ENCODE results near the gene HIPK2. TPM values are rescaled to one million over a fixed set of nuclear protein-coding genes. Genes with fewer than 3 reads are reported as not detected.

Gene HIPK2
- polyA plus RNA-seq, 2 of the 4 experiments (the other 2 are of a cell fraction), result 11.3 to 12.1 TPM

GRCh38 chr7:139588632-139589031 is 189.2 kb downstream of the HIPK2 start (continued):
- TF ChIP-seq RAD21 (conservative IDR thresholded peaks at IDR 0.05 in 1 of 2, IDR thresholded peaks at IDR 0.05 in 1 of 2) (no peak), RCOR1 (IDR thresholded peaks at IDR 0.05; ENCODE audit: low read depth, low read length) (no peak), ZFP36 (IDR thresholded peaks at IDR 0.05; ENCODE audit: borderline replicate concordance, partially characterized antibody) (no peak), NPAS2 (CRISPR knock-in tag; IDR thresholded peaks at IDR 0.05; ENCODE audit: borderline replicate concordance) (no peak), NR3C1 (IDR thresholded peaks at IDR 0.05) (no peak), HOXA7 (CRISPR knock-in tag; IDR thresholded peaks at IDR 0.05) (no peak)
- TF ChIP-seq, protein P1, sequence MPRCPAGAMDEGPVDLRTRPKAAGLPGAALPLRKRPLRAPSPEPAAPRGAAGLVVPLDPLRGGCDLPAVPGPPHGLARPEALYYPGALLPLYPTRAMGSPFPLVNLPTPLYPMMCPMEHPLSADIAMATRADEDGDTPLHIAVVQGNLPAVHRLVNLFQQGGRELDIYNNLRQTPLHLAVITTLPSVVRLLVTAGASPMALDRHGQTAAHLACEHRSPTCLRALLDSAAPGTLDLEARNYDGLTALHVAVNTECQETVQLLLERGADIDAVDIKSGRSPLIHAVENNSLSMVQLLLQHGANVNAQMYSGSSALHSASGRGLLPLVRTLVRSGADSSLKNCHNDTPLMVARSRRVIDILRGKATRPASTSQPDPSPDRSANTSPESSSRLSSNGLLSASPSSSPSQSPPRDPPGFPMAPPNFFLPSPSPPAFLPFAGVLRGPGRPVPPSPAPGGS (IDR thresholded peaks at IDR 0.05), result no peak
- TF ChIP-seq, protein P2, sequence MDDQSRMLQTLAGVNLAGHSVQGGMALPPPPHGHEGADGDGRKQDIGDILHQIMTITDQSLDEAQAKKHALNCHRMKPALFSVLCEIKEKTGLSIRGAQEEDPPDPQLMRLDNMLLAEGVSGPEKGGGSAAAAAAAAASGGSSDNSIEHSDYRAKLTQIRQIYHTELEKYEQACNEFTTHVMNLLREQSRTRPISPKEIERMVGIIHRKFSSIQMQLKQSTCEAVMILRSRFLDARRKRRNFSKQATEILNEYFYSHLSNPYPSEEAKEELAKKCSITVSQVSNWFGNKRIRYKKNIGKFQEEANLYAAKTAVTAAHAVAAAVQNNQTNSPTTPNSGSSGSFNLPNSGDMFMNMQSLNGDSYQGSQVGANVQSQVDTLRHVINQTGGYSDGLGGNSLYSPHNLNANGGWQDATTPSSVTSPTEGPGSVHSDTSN (IDR thresholded peaks at IDR 0.05), result no peak

DNA sequence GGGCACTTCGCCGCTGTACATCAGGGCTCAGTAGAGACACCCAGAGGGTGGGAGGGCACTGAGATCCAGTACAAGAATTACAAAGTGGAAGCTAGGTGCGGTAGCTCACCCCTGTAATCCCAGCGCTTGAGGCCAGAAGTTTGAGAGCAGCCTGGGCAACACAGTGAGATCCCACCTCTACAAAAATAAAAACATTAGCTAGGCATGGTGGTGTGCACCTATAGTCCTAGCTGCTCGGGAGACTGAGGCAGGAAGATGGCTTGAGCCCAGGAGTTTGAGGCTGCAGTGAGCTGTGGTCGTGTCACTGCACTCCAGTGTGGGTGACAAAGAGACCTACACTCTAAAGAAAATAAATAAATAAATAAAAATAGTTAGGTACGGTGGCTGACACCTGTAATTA is 190.3 kb downstream of the HIPK2 start:
- POLR2A ChIA-PET, result no interaction called here
- WGBS (ENCODE audit: missing lambda C conversion rate), result 91% methylated on average over 7 of the region's 7 CpGs
- CTCF ChIA-PET, result interaction anchor here (0.7 to 7.9 kb wide), 3 partner anchors 12 to 67 kb away, joined by 3 to 76 read pairs (median 5); no protein-coding TSS in a partner anchor
- no peak for DNase-seq (ENCODE audit: low read depth in 1 of 2, low spot score in 1 of 2)
- Histone ChIP-seq H3K9me3 (no peaks in the 10 kb centered on the region), H3K27ac (no peak overlapping the region), H3K4me1 (no peaks in the 10 kb centered on the region), H3K4me2 (no peak overlapping the region), H3K4me3 (no peak overlapping the region)
- TF ChIP-seq RFX5 (IDR thresholded peaks at IDR 0.05) (no peak), HOXA7 (CRISPR knock-in tag; IDR thresholded peaks at IDR 0.05) (no peak)
- ATAC-seq, result no peak
- FAIRE-seq, result no peak

DNA sequence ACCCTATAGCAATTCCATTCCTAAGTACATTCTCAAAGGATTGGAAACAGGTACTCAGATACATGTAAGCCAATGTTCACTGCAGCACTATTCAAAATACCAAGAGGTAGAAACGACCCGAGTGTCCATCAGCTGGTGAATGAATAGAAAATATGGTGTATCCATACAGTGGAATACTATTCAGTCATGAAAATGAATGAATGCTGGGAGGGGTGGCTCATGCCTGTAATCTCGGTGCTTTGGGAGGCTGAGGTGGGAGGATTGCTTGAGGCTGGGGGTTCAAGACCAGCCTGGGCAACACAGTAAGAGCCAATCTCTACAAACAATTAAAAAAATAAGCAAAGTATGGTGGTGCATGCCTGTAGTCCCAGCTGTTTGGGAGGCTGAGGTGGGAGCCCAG is 191.5 kb downstream of the HIPK2 start:
- Histone ChIP-seq H3K27ac (no peak overlapping the region), H3K4me3 (no peak overlapping the region), H3K9me3 (no peaks in the 10 kb centered on the region), H3K4me2 (no peak overlapping the region), H3K4me1 (no peaks in the 10 kb centered on the region)
- ATAC-seq (no peak), FAIRE-seq (no peak), DNase-seq (ENCODE audit: low read depth in 1 of 2, low spot score in 1 of 2) (no peak)
- POLR2A ChIA-PET, result no interaction called here
- 86% methylated on average over 3 of the region's 3 CpGs for WGBS (ENCODE audit: missing lambda C conversion rate)
- no peak for TF ChIP-seq PHF8 (IDR thresholded peaks at IDR 0.05; ENCODE audit: borderline replicate concordance, low read depth)
- CTCF ChIA-PET, result interaction anchor here (0.8 to 2.6 kb wide), 6 partner anchors 10 to 418 kb away, joined by 3 to 10 read pairs (median 4); no protein-coding TSS in a partner anchor

GRCh38 chr7:139585042-139585441 is 192.8 kb downstream of the HIPK2 start:
- Histone ChIP-seq H3K4me1 (no peaks in the 10 kb centered on the region), H3K9me3 (no peaks in the 10 kb centered on the region), H3K27ac (no peak overlapping the region), H3K4me3 (no peak overlapping the region), H3K4me2 (no peak overlapping the region)
- WGBS (ENCODE audit: missing lambda C conversion rate), result 64% methylated on average over 4 of the region's 5 CpGs
- DNase-seq (ENCODE audit: low read depth in 1 of 2, low spot score in 1 of 2) (no peak), FAIRE-seq (no peak), ATAC-seq (no peak)
- CTCF ChIA-PET, result interaction anchor here (1.2 to 4.3 kb wide), 6 partner anchors 9 to 419 kb away, joined by 3 to 16 read pairs (median 7); no protein-coding TSS in a partner anchor
- POLR2A ChIA-PET, result no interaction called here
- TF ChIP-seq NPAS2 (CRISPR knock-in tag; IDR thresholded peaks at IDR 0.05; ENCODE audit: borderline replicate concordance) (no peak), ZC3H11A (IDR thresholded peaks at IDR 0.05) (no peak), TP53 (CRISPR knock-in tag; IDR thresholded peaks at IDR 0.05) (no peak), RAD21 (conservative IDR thresholded peaks at IDR 0.05 in 1 of 2, IDR thresholded peaks at IDR 0.05 in 1 of 2) (no peak), ZNF302 (CRISPR knock-in tag; IDR thresholded peaks at IDR 0.05) (no peak)
- TF ChIP-seq, protein P3, sequence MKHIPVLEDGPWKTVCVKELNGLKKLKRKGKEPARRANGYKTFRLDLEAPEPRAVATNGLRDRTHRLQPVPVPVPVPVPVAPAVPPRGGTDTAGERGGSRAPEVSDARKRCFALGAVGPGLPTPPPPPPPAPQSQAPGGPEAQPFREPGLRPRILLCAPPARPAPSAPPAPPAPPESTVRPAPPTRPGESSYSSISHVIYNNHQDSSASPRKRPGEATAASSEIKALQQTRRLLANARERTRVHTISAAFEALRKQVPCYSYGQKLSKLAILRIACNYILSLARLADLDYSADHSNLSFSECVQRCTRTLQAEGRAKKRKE (CRISPR knock-in tag; IDR thresholded peaks at IDR 0.05; ENCODE audit: low read depth), result no peak

All from A549 (cell line).